ENCODE measurements around the gene FEN1.

The FEN1 gene

GRCh38 chr11:61814958-61815789 is 22.5 kb downstream of the FEN1 start:
- DNase-seq (peak; percentile 54 to 65), ATAC-seq (peak; percentile 31)
- H3K27ac Mint-ChIP-seq, result peak overlapping the region; percentile 53 to 86
- no peaks in the 10 kb centered on the region for H3K9me3 Mint-ChIP-seq
- H3K4me3 Mint-ChIP-seq, result peak overlapping the region; percentile 85 to 99
- H3K27me3 Mint-ChIP-seq, result peaks cover 32% of the 10 kb centered on the region
- peaks cover 37% of the 10 kb centered on the region for H3K4me1 Mint-ChIP-seq

GRCh38 chr11:61815790-61816735 is 23.4 kb downstream of the FEN1 start:
- Mint-ChIP-seq H3K27ac (peak overlapping the region; percentile 84 to 89), H3K27me3 (peaks cover 32% of the 10 kb centered on the region), H3K9me3 (no peaks in the 10 kb centered on the region), H3K4me3 (peak overlapping the region; percentile 85 to 99), H3K4me1 (peaks cover 37% of the 10 kb centered on the region)
- ATAC-seq (peak; percentile 83), DNase-seq (peak; percentile 78)

GRCh38 chr11:61816736-61817455 is 24.2 kb downstream of the FEN1 start, which contains the start of gene FADS1:
Gene FADS1, minus strand, starts transcription at chr11:61817003. Its CDS starts 74 bp downstream, at chr11:61816929.
- DNase-seq (peak; percentile 82 to 88), ATAC-seq (peak; percentile 82)
- Mint-ChIP-seq H3K4me1 (peaks cover 37% of the 10 kb centered on the region), H3K9me3 (no peaks in the 10 kb centered on the region), H3K27ac (peak within 1 kb of the TSS; percentile 84 to 89), H3K27me3 (peaks cover 32% of the 10 kb centered on the region), H3K4me3 (peak within 1 kb of the TSS; percentile 85 to 99)

DNA sequence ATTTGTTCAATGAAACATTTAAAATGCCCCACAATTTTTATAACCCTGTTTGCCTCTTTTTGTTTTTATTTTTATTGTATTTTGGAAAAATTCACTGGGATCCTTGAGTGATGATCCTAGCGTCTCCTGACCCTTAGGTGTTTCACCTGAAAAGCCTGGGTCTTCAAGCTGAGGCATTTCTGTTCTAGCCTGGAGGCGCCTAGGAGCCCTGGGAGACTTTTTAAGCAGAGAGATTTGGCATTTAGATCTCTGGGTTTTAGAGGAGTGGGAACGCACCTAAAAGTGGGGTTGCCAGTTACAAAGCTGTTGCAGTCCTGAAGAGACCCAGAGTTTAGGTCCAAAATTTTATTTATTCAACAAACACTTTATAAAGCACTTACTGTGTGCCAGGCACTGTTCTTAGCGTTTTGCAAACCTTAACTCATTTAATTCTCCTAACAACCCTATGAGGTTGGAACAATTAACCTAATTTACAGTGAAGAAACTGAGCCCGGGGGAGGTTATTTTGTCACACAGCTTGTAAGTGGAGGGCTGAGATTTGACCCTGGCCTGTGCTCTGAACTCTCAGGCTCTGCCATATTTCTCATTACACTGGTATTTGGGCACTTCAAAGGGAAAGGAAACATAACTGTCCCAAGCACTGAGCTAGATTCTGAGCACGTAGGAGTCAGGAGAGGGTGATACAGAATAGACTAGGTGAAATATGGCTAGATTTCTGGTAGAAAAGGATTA is 24.9 kb downstream of the FEN1 start:
- peaks cover 32% of the 10 kb centered on the region for H3K27me3 Mint-ChIP-seq
- DNase-seq (no peak), ATAC-seq (no peak)
- H3K4me1 Mint-ChIP-seq, result peaks cover 37% of the 10 kb centered on the region
- H3K4me3 Mint-ChIP-seq, result peak overlapping the region; percentile 85 to 99
- no peaks in the 10 kb centered on the region for H3K9me3 Mint-ChIP-seq
- H3K27ac Mint-ChIP-seq, result no peak overlapping the region

GRCh38 chr11:61820174-61820573 is 27.5 kb downstream of the FEN1 start:
- Mint-ChIP-seq H3K27ac (no peak overlapping the region), H3K4me3 (no peak overlapping the region), H3K4me1 (peaks cover 24% of the 10 kb centered on the region), H3K9me3 (no peaks in the 10 kb centered on the region), H3K27me3 (peaks cover 26% of the 10 kb centered on the region)
- DNase-seq (no peak), ATAC-seq (no peak)

- H3K27me3 Mint-ChIP-seq, result peaks cover 15% of the 10 kb centered on the region
- H3K4me1 Mint-ChIP-seq, result peaks cover 49% of the 10 kb centered on the region
- peak overlapping the region in 1 of 2 donors; percentile 85 for H3K27ac Mint-ChIP-seq
- peak overlapping the region; percentile 86 to 95 for H3K4me3 Mint-ChIP-seq
- ATAC-seq (no peak), DNase-seq (no peak)
- no peaks in the 10 kb centered on the region for H3K9me3 Mint-ChIP-seq
Observed at GRCh38 chr11:61826930-61827570, 34.3 kb downstream of the FEN1 start.

GRCh38 chr11:61827571-61828378 is 35.1 kb downstream of the FEN1 start, which contains the start of gene FADS2:
Gene FADS2, plus strand, starts transcription at chr11:61828300. Its CDS starts 91 bp downstream, at chr11:61828391.
- H3K27ac Mint-ChIP-seq, result peak within 1 kb of the TSS; percentile 91 to 95
- ATAC-seq (peak; percentile 85), DNase-seq (peak; percentile 77 to 80)
- H3K9me3 Mint-ChIP-seq, result no peaks in the 10 kb centered on the region
- peak within 1 kb of the TSS; percentile 86 to 95 for H3K4me3 Mint-ChIP-seq
- peaks cover 15% of the 10 kb centered on the region for H3K27me3 Mint-ChIP-seq
- peaks cover 57% of the 10 kb centered on the region for H3K4me1 Mint-ChIP-seq

DNA sequence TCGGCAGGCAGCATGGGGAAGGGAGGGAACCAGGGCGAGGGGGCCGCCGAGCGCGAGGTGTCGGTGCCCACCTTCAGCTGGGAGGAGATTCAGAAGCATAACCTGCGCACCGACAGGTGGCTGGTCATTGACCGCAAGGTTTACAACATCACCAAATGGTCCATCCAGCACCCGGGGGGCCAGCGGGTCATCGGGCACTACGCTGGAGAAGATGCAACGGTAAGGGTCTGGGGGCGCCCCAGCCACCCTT is 35.6 kb downstream of the FEN1 start:
- H3K4me3 Mint-ChIP-seq, result peak overlapping the region; percentile 86 to 95
- H3K9me3 Mint-ChIP-seq, result no peaks in the 10 kb centered on the region
- peak overlapping the region; percentile 91 to 95 for H3K27ac Mint-ChIP-seq
- no peak for ATAC-seq
- no peak for DNase-seq
- peaks cover 62% of the 10 kb centered on the region for H3K4me1 Mint-ChIP-seq
- H3K27me3 Mint-ChIP-seq, result peaks cover 15% of the 10 kb centered on the region

- Mint-ChIP-seq H3K27ac (peak overlapping the region; percentile 84 to 91), H3K4me3 (peak overlapping the region; percentile 86 to 95), H3K4me1 (peaks cover 67% of the 10 kb centered on the region), H3K27me3 (peaks cover 15% of the 10 kb centered on the region), H3K9me3 (no peaks in the 10 kb centered on the region)
- peak; percentile 52 to 53 for DNase-seq
- peak; percentile 70 for ATAC-seq
Observed at GRCh38 chr11:61828629-61829407, 36.1 kb downstream of the FEN1 start.

GRCh38 chr11:61829806-61830205 is 37.1 kb downstream of the FEN1 start:
- Mint-ChIP-seq H3K4me1 (peaks cover 77% of the 10 kb centered on the region), H3K9me3 (no peaks in the 10 kb centered on the region), H3K27me3 (peaks cover 15% of the 10 kb centered on the region), H3K27ac (no peak overlapping the region), H3K4me3 (peak overlapping the region; percentile 86 to 95)
- no peak for ATAC-seq
- no peak for DNase-seq

DNA sequence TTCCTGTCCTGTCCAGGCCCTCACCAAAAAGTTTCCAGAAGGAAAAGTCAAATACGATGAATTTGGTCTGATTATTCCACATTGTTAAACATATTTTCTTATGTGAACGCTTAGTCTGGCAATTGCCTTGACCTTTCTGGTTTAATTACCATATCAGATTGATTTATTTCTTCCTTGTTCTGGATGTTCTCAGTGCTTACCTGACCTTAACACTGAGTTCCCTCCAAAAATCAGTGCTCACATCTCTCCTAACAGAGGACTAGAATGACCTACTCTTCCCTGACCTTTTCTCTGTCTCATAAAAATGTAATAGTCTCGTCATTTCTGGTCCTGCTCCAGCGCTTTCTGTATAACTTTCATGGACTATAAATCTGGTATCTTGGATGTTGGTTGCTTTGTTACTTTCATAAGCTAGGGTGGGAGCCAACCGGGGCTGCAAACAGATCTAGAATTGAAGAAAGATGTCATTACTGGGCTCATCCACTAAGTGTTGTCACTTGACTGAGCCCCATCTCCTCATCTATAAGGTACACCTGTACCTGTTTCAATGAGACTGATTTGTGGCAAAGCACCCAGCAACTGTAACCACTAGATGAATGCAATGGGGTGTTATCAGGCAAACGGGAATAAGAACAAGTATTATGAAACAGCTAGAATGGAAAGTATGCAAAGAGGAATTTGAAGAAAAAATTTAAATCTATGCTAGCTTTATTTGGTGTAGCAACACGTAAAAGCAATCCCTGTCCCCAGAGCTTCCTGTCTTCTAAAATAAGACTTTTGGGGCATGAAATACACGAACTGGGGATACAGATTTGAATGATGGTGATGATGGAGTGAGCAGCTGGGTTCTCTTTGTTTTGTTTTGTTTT is 37.8 kb downstream of the FEN1 start:
- H3K4me1 Mint-ChIP-seq, result peaks cover 84% of the 10 kb centered on the region
- no peaks in the 10 kb centered on the region for H3K9me3 Mint-ChIP-seq
- no peak overlapping the region for H3K27ac Mint-ChIP-seq
- DNase-seq (no peak), ATAC-seq (no peak)
- peaks cover 15% of the 10 kb centered on the region for H3K27me3 Mint-ChIP-seq
- peak overlapping the region in 1 of 2 donors; percentile 56 for H3K4me3 Mint-ChIP-seq

- peaks cover 75% of the 10 kb centered on the region for H3K4me1 Mint-ChIP-seq
- H3K27me3 Mint-ChIP-seq, result peaks cover 8% of the 10 kb centered on the region
- DNase-seq (no peak), ATAC-seq (no peak)
- H3K9me3 Mint-ChIP-seq, result no peaks in the 10 kb centered on the region
- H3K27ac Mint-ChIP-seq, result no peak overlapping the region
- no peak overlapping the region for H3K4me3 Mint-ChIP-seq
Observed at GRCh38 chr11:61832207-61832606, 39.5 kb downstream of the FEN1 start.
